ENCODE results near the gene GSS. TPM values are rescaled to one million over a fixed set of nuclear protein-coding genes. Genes with fewer than 3 reads are reported as not detected.
A peak's percentile ranks its signal among the peaks of the same experiment; 100 is the strongest.

The GSS gene
- total and polyA plus RNA-seq, 4 donors = 32.6 to 52.7 (median 47.9) TPM

DNA sequence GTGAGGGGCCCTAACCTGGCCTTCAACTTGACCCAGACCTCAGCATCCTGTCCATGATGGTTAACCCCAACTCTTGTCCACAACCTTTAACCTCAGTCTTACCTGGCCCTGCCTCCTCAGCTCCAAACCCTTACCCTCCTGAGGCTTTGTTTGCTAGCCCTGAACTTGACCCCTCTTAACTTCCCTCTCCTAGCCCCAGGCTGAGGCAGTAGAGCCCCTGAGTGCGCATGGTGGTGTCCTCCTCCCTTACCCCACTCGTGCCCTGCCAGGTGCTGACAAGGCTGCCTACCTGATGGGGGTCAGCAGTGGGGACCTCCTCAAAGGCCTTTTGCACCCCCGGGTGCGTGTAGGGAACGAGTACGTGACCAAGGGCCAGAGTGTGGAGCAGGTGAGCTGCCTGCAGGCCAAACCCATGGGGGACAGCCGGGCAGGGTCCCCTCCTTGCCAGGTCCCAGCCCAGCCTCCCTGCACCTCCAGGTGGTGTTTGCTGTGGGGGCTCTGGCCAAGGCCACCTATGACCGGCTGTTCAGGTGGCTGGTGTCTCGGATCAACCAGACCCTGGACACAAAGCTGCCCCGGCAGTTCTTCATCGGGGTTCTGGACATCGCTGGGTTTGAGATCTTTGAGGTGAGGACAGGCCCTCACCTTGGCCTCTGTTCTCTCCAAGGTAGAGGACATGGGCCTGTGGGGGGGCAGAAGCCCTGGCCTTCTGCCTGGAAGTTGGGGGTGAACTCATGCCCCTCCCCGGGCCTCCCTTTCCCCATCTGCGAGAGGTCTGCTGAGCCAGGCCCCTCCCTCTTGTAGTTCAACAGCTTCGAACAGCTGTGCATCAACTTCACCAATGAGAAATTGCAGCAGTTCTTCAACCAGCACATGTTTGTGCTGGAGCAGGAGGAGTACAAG lies 31.9 kb upstream of the GSS start:
- H3K4me1 ChIP-seq (ENCODE audit: control insufficient read depth in 5 of 5, insufficient read depth in 5 of 5, low read length in 5 of 5) = peaks cover 0 to 8% (median 0%) of the 10 kb centered on the region in 5 donors
- peaks cover 0 to 18% (median 5%) of the 10 kb centered on the region in 3 donors for H3K27me3 ChIP-seq (ENCODE audit: control insufficient read depth in 3 of 3, insufficient read depth in 3 of 3, low read length in 2 of 3)
- no peak overlapping the region for H3K4me3 ChIP-seq
- 67 to 80% methylated on average over 15 of the region's 15 CpGs for WGBS, 2 donors
- H3K27ac ChIP-seq (ENCODE audit: low read depth in 1 of 2, low read length in 1 of 2) = peak overlapping the region in 1 of 2 donors; percentile 14
- peaks cover 0 to 2% (median 0%) of the 10 kb centered on the region in 4 donors for H3K36me3 ChIP-seq (ENCODE audit: control insufficient read depth in 4 of 4, insufficient read depth in 4 of 4, low read length in 4 of 4)
- peak; percentile 44 to 58 (median 48) for DNase-seq
- no peaks in the 10 kb centered on the region for H3K9me3 ChIP-seq (ENCODE audit: control insufficient read depth in 4 of 4, insufficient read depth in 3 of 4, low read length in 3 of 4)
- ATAC-seq (ENCODE audit: insufficient read depth, low FRiP score) = no peak
- no peak for TF ChIP-seq CTCF (IDR thresholded peaks at IDR 0.05; ENCODE audit: control extremely low read depth, extremely low read depth)
- H3K9ac ChIP-seq (ENCODE audit: insufficient read depth in 1 of 2, low read length in 2 of 2) = no peak overlapping the region

DNA sequence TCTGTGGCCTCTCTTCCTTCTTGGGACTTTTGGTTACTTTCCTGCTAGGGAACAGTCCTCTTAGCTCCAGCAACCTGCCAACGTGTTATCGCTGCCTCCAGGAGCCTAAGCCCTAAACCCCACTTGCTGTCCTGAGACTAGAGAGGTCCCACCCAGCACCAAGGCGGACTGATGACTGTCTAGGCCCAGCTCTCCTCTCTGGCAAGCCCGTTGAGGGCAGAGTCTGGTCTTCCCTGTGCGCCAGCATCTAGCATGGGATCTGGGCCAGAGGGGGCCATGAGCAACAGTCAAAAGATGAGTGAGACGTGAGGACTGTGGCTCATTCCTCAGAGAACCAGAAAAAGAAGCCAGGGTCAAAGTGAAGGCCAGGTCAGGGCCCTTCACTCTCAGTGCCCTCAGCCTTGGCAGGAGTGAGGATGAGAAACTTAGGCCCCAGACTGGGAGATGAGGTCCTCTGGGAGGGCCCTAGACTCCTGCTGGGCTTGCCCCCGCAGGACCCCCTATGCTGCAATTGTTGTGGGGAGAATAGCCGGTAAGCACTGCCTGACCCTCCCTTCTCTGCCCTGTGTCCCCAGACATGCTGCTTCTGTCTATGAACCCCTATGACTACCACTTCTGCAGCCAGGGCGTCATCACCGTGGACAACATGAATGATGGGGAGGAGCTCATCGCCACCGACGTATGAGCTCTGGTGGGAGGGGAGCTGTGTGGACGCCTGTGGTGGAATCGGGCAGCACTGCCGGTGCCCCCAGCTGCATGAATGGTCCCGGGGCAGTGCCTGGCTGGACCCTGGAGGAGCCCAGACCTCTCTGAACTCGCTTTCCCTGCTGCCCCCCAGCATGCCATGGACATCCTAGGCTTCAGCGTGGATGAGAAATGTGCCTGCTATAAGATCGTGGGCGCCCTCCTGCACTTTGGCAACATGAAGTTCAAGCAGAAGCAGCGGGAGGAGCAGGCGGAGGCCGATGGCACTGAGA lies 31.0 kb upstream of the GSS start:
- DNase-seq (no peak), ATAC-seq (ENCODE audit: insufficient read depth, low FRiP score) (no peak)
- H3K9me3 ChIP-seq (ENCODE audit: control insufficient read depth in 4 of 4, insufficient read depth in 3 of 4, low read length in 3 of 4) = no peaks in the 10 kb centered on the region
- WGBS, 2 donors = 72 to 75% methylated on average over 24 of the region's 24 CpGs
- H3K27me3 ChIP-seq (ENCODE audit: control insufficient read depth in 3 of 3, insufficient read depth in 3 of 3, low read length in 2 of 3) = peaks cover 0 to 18% (median 5%) of the 10 kb centered on the region in 3 donors
- no peak for TF ChIP-seq CTCF (IDR thresholded peaks at IDR 0.05; ENCODE audit: control extremely low read depth, extremely low read depth)
- H3K27ac ChIP-seq (ENCODE audit: low read depth in 1 of 2, low read length in 1 of 2) = peak overlapping the region in 1 of 2 donors; percentile 25
- H3K4me3 ChIP-seq = no peak overlapping the region
- peaks cover 0 to 8% (median 0%) of the 10 kb centered on the region in 5 donors for H3K4me1 ChIP-seq (ENCODE audit: control insufficient read depth in 5 of 5, insufficient read depth in 5 of 5, low read length in 5 of 5)
- peaks cover 0 to under 1% (median 0%) of the 10 kb centered on the region in 4 donors for H3K36me3 ChIP-seq (ENCODE audit: control insufficient read depth in 4 of 4, insufficient read depth in 4 of 4, low read length in 4 of 4)
- no peak overlapping the region for H3K9ac ChIP-seq (ENCODE audit: insufficient read depth in 1 of 2, low read length in 2 of 2)

- Histone ChIP-seq H3K9me3 (ENCODE audit: control insufficient read depth in 4 of 4, insufficient read depth in 3 of 4, low read length in 3 of 4) (no peaks in the 10 kb centered on the region), H3K27ac (ENCODE audit: low read depth in 1 of 2, low read length in 1 of 2) (peak overlapping the region in 1 of 2 donors; percentile 25), H3K4me3 (no peak overlapping the region), H3K4me1 (ENCODE audit: control insufficient read depth in 5 of 5, insufficient read depth in 5 of 5, low read length in 5 of 5) (peaks cover 0 to 8% (median 0%) of the 10 kb centered on the region in 5 donors), H3K9ac (ENCODE audit: insufficient read depth in 1 of 2, low read length in 2 of 2) (no peak overlapping the region), H3K27me3 (ENCODE audit: control insufficient read depth in 3 of 3, insufficient read depth in 3 of 3, low read length in 2 of 3) (peaks cover 0 to 18% (median 5%) of the 10 kb centered on the region in 3 donors), H3K36me3 (ENCODE audit: control insufficient read depth in 4 of 4, insufficient read depth in 4 of 4, low read length in 4 of 4) (no peaks in the 10 kb centered on the region)
- ATAC-seq (ENCODE audit: insufficient read depth, low FRiP score) (no peak), DNase-seq (no peak)
- WGBS, 2 donors = 75 to 84% methylated on average over 25 of the region's 25 CpGs
- TF ChIP-seq CTCF (IDR thresholded peaks at IDR 0.05; ENCODE audit: control extremely low read depth, extremely low read depth) = no peak
Observed at GRCh38 chr20:34985461-34986310, 30.1 kb upstream of the GSS start.

Data from lung (tissue), 12 donors.